Kidney capillary endothelial cell (primary cell): Measurements from ENCODE around the gene RPAP2.
"Not testable (repeated sequence)": the region's sequence is repeated elsewhere in the genome, so short reads cannot be mapped to it uniquely, and the experiment has no call there.

Experiments used
- DNase-seq: peaks from one replicate; pipeline ENCODE4 v3.0.0-alpha.2; 2018; ENCODE audit warnings: low spot score

RPAP2 gene

DNA sequence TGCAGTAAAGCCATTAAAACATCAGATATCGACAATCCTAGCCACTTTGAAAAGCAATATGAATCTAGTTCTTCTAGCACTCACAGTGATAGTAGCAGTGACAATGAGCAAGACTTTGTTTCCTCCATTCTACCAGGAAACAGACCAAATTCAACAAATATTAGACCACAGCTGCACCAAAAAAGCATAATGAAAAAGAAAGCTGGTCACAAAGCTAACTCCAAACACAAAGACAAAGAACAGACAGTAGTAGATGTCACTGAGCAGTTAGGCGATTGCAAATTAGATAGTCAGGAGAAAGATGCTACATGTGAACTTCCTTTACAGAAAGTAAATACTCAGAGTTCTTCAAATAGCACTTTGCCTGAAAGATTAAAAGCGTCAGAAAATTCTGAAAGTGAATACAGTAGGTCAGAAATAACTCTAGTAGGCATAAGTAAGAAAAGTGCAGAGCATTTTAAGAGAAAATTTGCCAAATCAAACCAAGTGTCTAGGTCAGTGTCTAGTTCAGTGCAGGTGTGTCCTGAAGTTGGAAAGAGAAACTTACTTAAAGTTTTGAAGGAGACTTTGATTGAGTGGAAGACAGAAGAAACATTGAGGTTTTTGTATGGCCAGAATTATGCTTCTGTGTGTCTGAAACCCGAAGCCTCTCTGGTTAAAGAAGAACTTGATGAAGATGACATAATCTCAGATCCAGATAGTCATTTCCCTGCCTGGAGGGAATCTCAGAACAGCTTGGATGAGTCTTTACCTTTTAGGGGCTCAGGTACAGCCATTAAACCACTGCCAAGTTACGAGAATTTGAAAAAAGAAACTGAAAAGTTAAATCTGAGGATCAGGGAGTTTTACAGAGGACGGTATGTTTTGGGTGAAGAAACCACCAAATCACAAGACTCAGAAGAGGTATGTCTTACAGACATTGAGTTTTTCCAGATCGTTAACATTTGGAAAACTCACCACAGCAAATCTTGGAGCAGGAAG is 24.9 kb downstream of the RPAP2 start:
- DNase-seq = no peak

DNA sequence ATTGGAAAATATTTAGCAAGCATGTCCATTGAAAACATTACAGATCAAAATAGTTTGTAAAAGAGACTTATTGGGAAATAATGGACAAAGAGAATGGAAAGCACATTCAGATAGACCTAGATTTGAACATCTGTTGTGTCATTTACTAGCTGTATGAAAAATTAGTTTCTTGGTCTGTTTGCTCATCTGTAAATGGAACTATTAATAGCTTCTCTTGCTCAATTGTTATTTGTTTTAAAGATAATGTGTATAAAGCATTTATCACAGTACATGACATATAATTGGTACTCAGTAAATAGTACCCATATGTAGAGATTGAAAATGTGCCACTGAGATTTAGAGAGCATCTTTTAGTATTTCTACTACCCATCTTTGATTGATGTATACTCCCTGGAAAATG is 25.9 kb downstream of the RPAP2 start:
- DNase-seq = no peak

DNA sequence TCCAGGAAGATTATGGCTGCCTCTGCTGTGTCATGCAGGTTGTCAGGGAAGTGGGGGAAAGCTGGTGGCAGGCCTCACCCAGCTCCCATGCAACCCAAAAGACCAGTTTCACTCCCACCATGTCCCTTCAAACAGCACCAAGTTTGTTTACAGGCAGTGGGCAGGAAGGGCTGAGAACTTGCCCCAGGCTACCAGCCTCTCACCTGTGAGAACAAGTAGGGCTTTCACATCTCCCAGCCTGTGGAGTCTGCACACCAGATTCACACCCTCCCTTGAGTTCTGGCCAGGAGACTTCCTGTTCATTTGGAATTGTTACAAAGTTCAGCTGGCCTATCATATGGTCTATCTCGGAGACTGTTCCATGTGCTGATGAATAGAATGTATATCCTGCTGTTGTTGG is 27.8 kb downstream of the RPAP2 start:
- no peak for DNase-seq

DNA sequence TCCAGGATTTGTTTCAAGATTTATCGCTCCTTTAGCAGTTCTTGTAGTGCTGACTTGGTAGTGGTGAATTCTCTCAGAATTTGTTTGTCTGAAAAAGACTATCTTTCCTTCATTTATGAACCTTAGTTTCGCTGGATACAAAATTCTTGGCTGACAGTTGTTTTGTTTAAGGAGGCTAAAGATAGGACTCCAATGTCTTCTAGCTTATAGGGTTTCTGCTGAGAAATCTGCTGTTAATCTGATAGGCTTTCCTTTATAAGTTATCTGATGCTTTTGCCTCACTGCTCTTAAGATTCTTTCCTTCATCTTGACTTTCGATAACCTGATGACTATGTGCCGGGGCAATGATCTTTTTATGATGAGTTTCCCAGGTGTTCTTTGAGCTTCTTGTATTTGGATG is 28.9 kb downstream of the RPAP2 start:
- DNase-seq = no peak

DNA sequence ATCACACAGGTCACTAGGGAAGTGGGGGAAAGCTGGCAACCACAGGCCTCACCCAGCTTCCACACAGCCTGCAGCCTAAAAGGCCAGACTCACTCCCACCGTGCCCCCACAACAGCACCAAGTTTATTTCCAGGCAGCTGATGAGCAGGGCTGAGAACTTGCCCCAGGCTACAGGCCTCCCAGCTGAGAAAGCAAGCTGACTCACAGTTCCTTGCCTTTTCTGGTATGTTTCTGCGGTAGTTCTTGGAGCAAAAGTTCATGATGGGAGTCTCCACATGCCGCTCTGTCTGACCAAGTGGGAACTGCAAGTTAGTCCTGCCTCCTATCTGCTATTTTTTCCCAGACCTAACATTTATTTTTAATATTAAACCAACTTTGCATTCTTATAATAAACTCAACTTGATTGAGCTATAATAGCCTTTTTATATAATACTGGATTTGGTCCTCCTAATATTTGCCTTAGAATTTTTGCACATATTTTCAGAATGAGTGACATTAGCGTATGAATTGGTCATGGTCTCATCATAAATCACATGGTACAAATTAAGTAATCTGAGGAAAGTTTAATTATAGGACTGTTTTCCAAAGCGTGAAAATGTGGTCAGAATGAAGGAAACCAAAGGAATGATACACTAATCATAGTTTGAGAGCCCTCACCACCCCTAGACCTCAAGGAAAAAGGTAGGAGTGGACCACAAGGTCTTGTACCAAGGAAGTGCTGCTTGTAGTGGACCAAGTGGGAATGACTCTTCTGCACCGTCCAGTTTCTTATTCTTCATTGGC is 30.7 kb downstream of the RPAP2 start:
- no peak for DNase-seq

DNA sequence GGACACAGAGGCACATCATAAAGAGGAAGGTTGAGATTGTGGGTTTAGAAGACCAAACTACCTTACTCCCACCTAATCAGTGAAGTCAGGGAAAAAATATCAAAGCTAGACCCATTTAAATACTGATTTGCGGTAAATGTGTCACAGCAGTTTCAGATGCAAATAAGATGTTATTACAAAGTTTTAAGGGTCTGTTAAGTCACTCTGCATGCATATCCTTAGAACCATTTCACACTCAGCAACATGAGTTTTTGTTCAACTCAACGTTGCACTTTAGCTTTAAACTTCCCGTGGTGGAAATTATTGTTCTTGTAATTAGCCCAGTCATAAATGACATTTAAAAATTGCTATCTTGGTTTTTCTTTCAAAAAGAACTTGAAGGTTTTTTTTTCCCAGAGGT is 34.8 kb downstream of the RPAP2 start:
- no peak for DNase-seq

DNA sequence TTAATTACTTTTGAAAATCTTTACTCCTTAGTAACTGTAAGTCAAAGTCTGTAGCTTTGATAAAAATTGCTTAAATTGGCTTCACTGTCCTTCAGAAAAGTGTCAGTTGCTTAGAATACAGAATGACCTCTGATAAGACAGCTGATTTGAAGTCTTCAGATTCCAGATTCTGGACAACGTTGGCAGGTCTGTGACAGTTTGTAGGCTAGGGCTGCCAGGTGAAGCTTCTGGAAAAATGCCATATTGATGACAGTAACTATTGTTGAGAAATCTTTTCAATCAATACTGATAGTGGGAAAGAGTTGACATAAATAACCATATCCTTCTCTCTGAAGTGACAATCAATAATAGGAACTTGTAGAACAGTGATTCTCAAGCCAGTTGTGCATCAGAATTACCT is 41.3 kb downstream of the RPAP2 start:
- DNase-seq = no peak

DNA sequence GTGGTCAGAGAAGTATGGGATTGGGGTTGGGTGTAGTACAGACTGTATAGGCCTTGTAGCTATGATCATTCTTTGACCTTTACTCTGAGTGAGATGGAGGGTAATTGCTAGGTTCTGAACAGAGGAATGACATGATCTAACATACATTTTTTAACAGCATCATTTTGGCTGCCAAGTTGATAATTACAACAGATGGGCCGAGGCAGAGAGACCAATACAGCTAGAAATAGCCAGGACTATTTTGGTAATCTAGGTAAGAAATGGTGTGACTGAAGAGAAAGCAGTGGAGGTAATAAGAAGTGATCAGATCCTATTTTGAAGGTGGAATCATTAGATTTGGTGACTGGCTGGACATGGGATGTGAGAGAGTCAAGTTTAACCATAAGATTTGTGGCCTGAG is 43.5 kb downstream of the RPAP2 start:
- DNase-seq = no peak

DNA sequence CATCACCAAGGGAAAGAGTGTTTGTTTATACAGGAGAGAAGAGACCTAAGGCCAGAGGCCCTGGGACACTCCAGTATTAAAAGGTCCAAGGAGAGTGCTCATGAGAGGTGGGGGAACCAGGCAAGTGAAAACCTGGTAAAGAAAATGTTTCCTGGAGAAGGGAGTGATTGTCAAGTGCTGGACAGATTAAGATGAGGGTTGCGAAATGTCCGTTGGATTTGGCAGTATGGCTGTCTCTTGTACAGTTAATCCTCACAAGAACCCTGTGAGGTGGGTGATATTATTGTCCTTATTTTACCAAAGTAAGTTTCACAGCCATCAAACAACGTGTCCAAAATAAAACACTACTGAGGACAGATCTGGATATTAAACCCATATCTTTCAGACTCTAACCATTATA is 44.2 kb downstream of the RPAP2 start:
- no peak for DNase-seq

DNA sequence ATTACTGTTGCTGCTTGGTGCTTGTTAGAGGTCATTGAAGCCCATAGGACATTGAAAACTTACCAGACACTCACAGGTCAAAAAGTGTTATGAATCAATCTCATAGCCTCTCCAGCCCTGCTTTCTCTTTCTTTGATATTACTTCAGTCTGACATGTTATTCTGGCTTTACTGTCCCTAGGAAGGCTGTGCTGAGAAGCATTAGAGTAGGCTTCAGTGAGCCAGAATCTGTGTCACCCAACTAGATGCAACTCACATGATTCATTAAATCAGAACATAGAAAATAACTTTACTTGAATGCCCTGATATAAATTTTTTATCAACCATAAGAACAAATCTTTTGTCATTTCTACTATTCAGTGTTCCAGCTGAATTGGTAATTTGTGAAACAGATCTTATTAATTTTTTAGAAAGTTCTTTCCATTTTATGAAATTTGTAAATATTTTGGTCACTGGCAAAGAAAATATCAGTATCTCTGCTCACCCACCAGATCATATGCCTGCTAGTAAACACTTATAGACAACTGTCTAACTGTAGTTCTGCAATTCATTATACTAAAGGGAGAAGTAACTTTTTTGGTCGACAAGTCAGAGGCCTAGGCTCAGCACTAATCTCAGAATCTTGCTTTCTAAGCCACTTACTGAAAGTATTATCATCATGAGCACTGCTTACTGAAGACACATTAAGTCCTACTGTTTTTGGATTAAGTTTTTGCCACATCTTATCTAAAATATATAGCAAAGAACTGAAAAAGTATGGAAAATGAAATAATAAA is 48.2 kb downstream of the RPAP2 start:
- DNase-seq = no peak

DNA sequence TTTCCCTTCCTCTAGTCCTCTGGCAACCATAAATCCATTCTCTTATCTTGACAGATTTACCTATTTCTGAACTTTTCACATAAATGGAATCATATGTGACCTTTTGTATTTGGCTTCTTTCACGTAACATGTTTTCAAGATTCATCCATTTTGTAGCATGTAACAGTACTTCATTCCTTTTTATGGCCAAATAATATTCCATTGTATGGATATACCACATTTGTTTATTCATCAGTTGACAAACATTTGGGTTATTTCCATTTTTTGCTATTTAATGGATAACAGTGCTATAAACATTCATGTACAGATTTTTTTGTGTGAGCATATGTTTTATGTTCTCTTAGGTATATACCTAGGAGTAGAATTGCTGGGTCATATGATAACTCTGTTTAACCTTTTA is 54.0 kb downstream of the RPAP2 start:
- no peak for DNase-seq

DNA sequence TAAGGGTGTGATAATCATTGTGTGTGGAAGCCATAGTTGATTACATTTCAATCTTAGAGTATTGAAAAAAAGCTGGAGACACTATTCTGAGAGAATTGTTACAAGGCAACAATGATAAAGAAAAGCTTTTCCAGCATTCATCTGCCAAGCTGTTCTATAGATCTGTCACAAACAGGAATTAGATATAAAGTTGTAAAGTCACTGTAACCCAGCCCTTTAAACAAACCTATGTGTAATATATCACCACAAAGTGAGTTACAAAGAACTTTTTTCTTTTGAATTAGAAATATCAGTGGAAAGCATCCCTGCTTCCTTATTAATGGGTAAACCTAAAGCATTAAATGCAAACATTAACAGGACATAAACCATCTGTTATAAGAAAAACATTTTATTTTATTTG is 55.4 kb downstream of the RPAP2 start:
- no peak for DNase-seq

DNA sequence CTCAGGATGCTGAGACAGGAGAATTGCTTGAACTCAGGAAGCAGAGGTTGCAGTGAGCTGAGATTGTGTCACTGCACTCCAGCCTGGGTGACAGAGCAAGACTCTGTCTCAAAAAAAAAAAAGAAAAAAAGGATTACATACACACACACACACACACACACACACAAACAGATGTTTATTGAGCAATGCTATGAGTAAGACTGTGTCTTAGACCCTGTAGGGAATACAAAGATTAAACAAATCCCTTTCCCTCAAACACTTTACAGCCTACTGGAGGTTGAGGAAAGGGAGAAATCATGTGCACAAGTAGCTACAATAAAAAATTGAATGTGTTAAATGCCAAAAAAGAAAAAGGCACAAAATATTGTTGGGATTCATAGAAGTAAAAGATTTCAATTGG is 58.1 kb downstream of the RPAP2 start:
- DNase-seq = peak; percentile 40

DNA sequence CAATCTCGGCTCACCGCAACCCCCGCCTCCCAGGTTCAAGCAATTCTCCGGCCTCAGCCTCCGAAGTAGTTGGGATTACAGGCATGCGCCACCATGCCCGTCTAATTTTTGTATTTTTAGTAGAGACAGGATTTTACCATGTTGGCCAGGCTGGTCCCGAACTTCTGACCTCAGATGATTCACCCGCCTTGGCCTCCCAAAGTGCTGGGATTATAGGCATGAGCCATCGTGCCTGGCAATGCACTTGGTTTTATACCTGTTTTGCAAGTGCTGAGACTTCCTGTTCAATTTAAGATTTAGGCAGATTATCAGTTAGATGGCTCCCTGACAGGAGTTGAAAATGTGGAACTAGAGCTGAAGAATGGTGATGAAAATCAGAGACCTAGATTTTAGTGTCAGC is 60.5 kb downstream of the RPAP2 start:
- DNase-seq = not testable (repeated sequence)

DNA sequence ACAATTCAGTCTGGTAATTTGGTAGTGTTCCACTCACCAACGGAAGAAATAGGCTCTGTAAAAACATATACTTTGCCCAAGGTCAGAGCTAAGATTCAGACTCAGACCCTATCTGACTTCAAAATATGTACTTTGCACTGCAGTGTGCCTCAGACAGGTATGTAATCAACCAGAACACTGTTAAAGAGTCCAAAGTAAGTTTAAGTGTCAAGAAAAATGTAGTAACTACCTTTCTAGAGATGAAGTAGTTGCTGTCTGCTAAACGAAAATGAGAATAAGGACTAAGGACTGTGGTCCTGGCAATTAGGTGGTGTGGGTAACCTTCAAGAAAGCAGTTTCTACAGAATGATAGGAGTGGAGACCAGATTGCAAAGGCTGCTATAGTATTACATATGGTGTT is 61.1 kb downstream of the RPAP2 start:
- no peak for DNase-seq

DNA sequence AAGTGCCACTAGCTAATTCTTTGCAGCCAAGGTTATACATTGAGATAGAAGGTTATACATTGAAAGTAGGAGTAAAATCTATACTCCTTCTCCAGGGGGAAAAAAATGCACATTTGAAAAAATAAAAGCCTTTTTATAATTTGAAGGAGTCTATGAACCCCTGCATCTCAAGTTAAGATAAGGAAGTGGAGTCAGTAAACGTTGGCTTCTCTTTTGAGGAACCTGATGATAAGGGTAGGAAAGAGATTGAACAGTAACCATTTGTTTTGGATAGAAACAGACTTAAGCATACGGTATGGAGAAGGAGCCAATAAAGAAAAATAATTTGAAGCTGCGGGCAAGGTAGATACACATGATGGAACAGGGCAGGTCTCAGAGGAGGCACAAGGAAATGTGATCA is 64.1 kb downstream of the RPAP2 start:
- no peak for DNase-seq

DNA sequence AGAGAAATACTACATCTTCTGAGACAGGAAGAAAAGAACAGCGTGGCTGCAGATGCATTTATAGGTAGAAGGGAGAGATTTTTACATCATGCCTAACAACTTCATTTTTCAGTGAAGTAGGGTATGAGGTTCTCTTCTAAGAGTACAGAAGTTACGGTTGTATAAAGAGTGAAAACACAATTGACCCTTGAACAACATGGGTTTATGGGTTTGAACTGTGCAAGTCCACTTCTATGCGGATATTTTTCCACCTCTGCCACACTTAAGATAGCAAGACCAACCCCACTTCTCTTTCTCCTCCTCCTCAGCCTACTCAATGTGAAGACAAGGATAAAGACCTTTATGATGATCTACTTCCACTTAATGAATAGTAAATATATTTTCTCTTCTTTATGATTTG is 64.5 kb downstream of the RPAP2 start:
- no peak for DNase-seq

DNA sequence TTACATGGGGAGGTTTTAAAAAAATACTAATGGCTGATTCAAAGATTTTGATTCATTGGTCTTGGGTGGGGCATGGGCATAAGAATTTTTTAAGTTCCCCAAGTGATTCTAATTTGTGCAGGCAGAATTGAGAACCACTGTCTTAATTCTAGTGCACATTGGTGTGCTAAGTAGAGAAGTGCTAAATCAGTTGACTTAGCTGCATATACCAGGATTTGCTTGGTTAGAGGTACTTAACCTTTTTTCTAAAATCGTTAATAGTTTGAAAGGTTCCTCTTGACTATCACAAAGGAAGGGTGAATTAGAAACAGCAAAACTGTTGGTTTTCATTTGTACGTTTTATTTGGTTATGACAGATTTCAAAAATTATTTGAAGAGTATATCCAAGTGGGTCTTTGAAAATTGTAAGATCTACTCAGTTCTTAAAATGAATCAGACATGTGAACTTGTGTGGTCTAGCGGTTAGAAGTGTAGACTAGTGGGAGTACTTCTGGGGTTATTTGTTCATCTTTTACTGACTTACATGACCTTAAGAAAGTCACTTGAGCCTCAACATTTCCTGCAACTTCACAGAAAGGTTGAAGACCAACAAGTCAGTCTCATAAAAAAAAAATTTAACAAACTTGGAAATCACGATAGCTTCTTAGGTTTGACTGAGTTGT is 66.7 kb downstream of the RPAP2 start:
- no peak for DNase-seq

DNA sequence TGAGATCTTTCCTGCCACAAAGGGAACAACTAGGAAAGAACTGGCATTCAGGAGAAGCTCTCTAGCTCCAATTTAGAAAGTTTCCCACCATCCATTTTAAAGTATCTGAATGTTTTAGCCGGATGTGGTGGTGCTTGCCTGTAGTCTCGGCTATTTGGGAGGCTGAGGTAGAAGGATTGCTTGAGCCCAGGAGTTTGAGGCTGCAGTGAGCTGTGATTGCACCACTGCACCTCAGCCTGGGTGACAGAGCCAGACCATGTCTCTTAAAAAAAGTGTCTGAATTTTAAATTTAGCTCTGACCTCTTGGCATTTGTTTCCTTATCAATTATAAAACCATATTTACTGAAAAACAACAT is 67.2 kb downstream of the RPAP2 start:
- DNase-seq = no peak

DNA sequence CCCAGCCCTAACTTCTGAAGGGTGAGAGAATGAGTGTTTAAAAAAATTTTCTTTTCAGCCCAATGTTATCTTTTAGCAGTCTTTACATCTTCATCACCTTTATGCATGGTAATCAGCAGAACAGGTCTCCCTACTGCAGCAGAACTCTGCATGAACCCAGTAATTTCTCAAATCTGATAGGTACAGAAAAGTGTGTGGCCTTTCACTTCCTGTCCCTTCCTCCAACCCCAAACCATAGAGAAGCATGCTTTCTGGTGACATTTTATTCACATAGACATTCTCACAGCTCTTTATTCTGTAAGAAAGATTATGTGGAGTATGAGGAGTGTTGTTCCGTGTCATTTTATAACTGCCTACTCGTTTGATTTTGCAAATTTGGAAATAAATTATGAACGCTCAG is 68.6 kb downstream of the RPAP2 start:
- DNase-seq = no peak

DNA sequence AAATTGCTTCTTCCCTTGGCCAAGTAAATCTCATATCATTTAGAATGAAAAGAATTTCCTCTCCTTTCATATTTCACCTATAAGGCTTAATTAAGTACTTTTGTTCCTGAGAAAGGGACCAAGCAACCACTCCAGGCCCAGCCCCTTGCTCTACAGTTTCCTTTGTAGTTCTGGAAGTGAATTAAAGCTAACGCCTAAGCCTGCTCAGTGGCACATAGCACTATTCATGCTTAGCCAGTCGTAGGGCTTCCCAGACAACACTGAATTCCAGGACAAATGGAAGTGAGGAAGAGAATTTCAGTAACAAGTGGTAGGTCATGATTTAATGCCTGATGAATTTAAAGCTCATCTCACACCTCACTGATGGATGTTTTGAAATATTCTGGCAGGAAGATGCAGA is 73.3 kb downstream of the RPAP2 start:
- DNase-seq = no peak

DNA sequence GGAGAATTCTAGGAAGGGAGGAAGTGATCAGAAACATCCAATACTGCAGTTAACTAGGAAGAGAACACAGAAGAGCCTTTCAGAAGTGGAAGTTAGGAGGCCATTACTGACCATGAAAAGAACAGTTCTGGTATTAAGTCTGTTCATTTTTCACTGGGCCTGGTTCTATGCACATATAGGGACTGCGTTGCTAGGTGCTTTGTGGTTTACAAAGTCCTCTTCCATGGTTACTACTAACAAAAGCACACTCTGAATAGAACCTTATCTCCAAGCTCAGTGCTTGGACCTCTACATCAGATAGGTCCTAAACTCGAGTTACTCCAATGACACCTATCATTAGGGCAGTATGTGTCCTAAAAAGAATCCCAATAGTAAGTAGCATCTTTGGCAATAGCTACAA is 75.4 kb downstream of the RPAP2 start:
- DNase-seq = no peak
